Trophoblast cell (in vitro differentiated cells and primary cell): ENCODE results near the gene PIK3R1.

Experiments used
- DNase-seq, 2 donors: peaks; one replicate each; pipeline ENCODE4 v3.0.0-alpha.2; 2016
- H2AFZ ChIP-seq: 2 replicates; pipeline ENCODE4 v1.6.1; 2013; ENCODE audit warnings: low read length, moderate library complexity, mild to moderate bottlenecking; ENCODE audit not compliant: insufficient read depth, poor library complexity
- H2AK5ac ChIP-seq: 2 replicates; pipeline ENCODE4 v1.6.1; 2013; ENCODE audit warnings: mild to moderate bottlenecking, low read length
- H2BK120ac ChIP-seq: 2 replicates; pipeline ENCODE4 v1.6.1; 2013; ENCODE audit warnings: low read length, mild to moderate bottlenecking, moderate library complexity; ENCODE audit not compliant: insufficient read depth, poor library complexity
- H2BK12ac ChIP-seq: 2 replicates; pipeline ENCODE4 v1.6.1; 2013; ENCODE audit warnings: mild to moderate bottlenecking, low read length, moderate library complexity
- H2BK5ac ChIP-seq: 2 replicates; pipeline ENCODE4 v1.6.1; 2013; ENCODE audit warnings: low read length, low read depth, moderate library complexity, mild to moderate bottlenecking; ENCODE audit not compliant: poor library complexity
- H3K14ac ChIP-seq: 2 replicates; pipeline ENCODE4 v1.6.1; 2013; ENCODE audit warnings: mild to moderate bottlenecking, low read length
- H3K18ac ChIP-seq: 2 replicates; pipeline ENCODE4 v1.6.1; 2013; ENCODE audit warnings: mild to moderate bottlenecking, low read length
- H3K23ac ChIP-seq: 2 replicates; pipeline ENCODE4 v1.6.1; 2013; ENCODE audit warnings: low read length
- H3K27ac ChIP-seq: 2 replicates; pipeline ENCODE4 v1.5.1; 2013; ENCODE audit warnings: low read depth, mild to moderate bottlenecking, inconsistent platforms, low read length, moderate library complexity
- H3K27me3 ChIP-seq: 2 replicates; pipeline ENCODE4 v1.6.1; 2013; ENCODE audit warnings: inconsistent platforms, mild to moderate bottlenecking, low read length, moderate library complexity; ENCODE audit not compliant: insufficient read depth
- H3K36me3 ChIP-seq, 2 experiments: 1 replicate in 1 of 2; 2 replicates in 1 of 2; pipeline ENCODE4 v1.6.1; 2013; ENCODE audit warnings: low read length in 2 of 2, mild to moderate bottlenecking in 2 of 2, moderate library complexity in 1 of 2; ENCODE audit not compliant: insufficient read depth in 2 of 2, control insufficient read depth in 1 of 2
- H3K4ac ChIP-seq: 2 replicates; pipeline ENCODE4 v1.6.1; 2013; ENCODE audit warnings: low read depth, mild to moderate bottlenecking, low read length, moderate library complexity
- H3K4me1 ChIP-seq, 2 experiments: 1 replicate in 1 of 2; 2 replicates in 1 of 2; pipeline ENCODE4 v1.6.1; 2013; ENCODE audit warnings: low read length in 2 of 2, mild to moderate bottlenecking in 2 of 2, moderate library complexity in 1 of 2; ENCODE audit not compliant: insufficient read depth in 2 of 2, control insufficient read depth in 1 of 2
- H3K4me2 ChIP-seq: 2 replicates; pipeline ENCODE4 v1.6.1; 2013; ENCODE audit warnings: inconsistent platforms, mild to moderate bottlenecking, low read length, moderate library complexity
- H3K4me3 ChIP-seq: 2 replicates; pipeline ENCODE4 v1.5.1; 2013; ENCODE audit warnings: mild to moderate bottlenecking, low read depth, low read length, inconsistent platforms
- H3K79me1 ChIP-seq: one replicate; pipeline ENCODE4 v1.6.1; 2013; ENCODE audit warnings: low read length
- H3K79me2 ChIP-seq: 2 replicates; pipeline ENCODE4 v1.6.1; 2013; ENCODE audit warnings: low read length, mild to moderate bottlenecking; ENCODE audit not compliant: control insufficient read depth, insufficient read depth, poor library complexity
- H3K9ac ChIP-seq: 2 replicates; pipeline ENCODE4 v1.6.1; 2013; ENCODE audit warnings: mild to moderate bottlenecking, low read length
- H3K9me3 ChIP-seq: 2 replicates; pipeline ENCODE4 v1.6.1; 2013; ENCODE audit warnings: low read depth, mild to moderate bottlenecking, control low read depth, inconsistent platforms, low read length; ENCODE audit not compliant: insufficient read depth
- H4K12ac ChIP-seq: 2 replicates; pipeline ENCODE4 v1.6.1; 2013; ENCODE audit warnings: low read depth, mild to moderate bottlenecking, low read length, moderate library complexity
- H4K8ac ChIP-seq: 2 replicates; pipeline ENCODE4 v1.6.1; 2013; ENCODE audit warnings: low read depth, mild to moderate bottlenecking, low read length, moderate library complexity
- H4K91ac ChIP-seq: one replicate; pipeline ENCODE4 v1.6.1; 2013; ENCODE audit warnings: low read depth, mild to moderate bottlenecking, low read length, moderate library complexity
- WGBS: extraction: QIAGEN DNeasy Blood & Tissue Kit; methylation state at CpG from one replicate; pipeline ENCODE4 v1.1.7; 2013; ENCODE audit warnings: missing lambda C conversion rate; ENCODE audit not compliant: insufficient read length, insufficient coverage; ENCODE audit errors: extremely low coverage; 5-methylcytosine and 5-hydroxymethylcytosine counted together

The PIK3R1 gene

GRCh38 chr5:68297656-68298055, 82.1 kb downstream of the PIK3R1 start:
- Histone ChIP-seq H2BK120ac (no peak overlapping the region), H3K79me1 (no peaks in the 10 kb centered on the region), H2BK5ac (no peak overlapping the region), H3K27me3 (no peaks in the 10 kb centered on the region), H3K4ac (no peak overlapping the region), H3K4me2 (no peak overlapping the region), H3K9me3 (no peaks in the 10 kb centered on the region), H3K4me3 (no peak overlapping the region), H2BK12ac (no peak overlapping the region), H2AK5ac (no peak overlapping the region), H3K4me1 (peaks cover 0 to under 1% of the 10 kb centered on the region in 2 experiments), H4K91ac (no peak overlapping the region), H4K8ac (no peak overlapping the region), H2AFZ (no peak overlapping the region), H3K14ac (no peak overlapping the region), H3K36me3 (peaks cover 12 to 31% of the 10 kb centered on the region in 2 experiments), H4K12ac (no peak overlapping the region), H3K27ac (no peak overlapping the region), H3K79me2 (no peaks in the 10 kb centered on the region), H3K9ac (no peak overlapping the region), H3K18ac (no peak overlapping the region), H3K23ac (no peak overlapping the region)
- no peak for DNase-seq
- no CpG with 5 or more reads among the region's 4 CpGs for WGBS

GRCh38 chr5:68298479-68298878, 82.9 kb downstream of the PIK3R1 start:
- H3K4me1 ChIP-seq, result peaks cover 0 to 4% of the 10 kb centered on the region in 2 experiments
- peaks cover 12 to 31% of the 10 kb centered on the region in 2 experiments for H3K36me3 ChIP-seq
- H3K4me2 ChIP-seq, result no peak overlapping the region
- no peak overlapping the region for H4K8ac ChIP-seq
- no peak for DNase-seq
- H2BK12ac ChIP-seq, result no peak overlapping the region
- no peaks in the 10 kb centered on the region for H3K79me2 ChIP-seq
- H3K9ac ChIP-seq, result no peak overlapping the region
- H3K18ac ChIP-seq, result no peak overlapping the region
- H3K27me3 ChIP-seq, result no peaks in the 10 kb centered on the region
- no peak overlapping the region for H3K23ac ChIP-seq
- no peaks in the 10 kb centered on the region for H3K79me1 ChIP-seq
- H3K9me3 ChIP-seq, result no peaks in the 10 kb centered on the region
- no peak overlapping the region for H3K4ac ChIP-seq
- H3K14ac ChIP-seq, result no peak overlapping the region
- H2BK5ac ChIP-seq, result no peak overlapping the region
- H3K27ac ChIP-seq, result no peak overlapping the region
- no peak overlapping the region for H4K91ac ChIP-seq
- no peak overlapping the region for H3K4me3 ChIP-seq
- H4K12ac ChIP-seq, result no peak overlapping the region
- no peak overlapping the region for H2BK120ac ChIP-seq
- no CpG with 5 or more reads among the region's 2 CpGs for WGBS
- no peak overlapping the region for H2AFZ ChIP-seq
- H2AK5ac ChIP-seq, result no peak overlapping the region

DNA sequence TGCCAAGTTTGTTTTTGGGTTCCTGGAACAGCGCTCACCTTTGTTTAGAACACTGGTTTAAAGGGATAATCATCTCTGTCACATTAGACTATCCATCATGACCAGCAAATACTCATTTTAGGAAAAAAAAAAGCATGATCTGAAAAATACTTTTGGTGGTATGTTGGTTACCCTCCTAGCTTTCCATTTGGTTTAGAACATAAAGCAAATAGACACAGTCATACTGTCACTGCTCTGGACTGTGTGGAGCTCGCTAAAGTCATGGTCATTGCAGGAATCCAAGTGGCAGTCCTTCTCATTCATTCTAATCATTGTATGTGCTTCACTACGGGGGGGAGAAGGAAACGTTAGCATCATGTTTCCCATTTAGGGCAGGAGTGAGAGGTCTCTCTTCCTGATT, 83.5 kb downstream of the PIK3R1 start:
- H2AFZ ChIP-seq, result no peak overlapping the region
- no CpG with 5 or more reads among the region's 4 CpGs for WGBS
- no peak for DNase-seq

GRCh38 chr5:68299575-68299974, 84.0 kb downstream of the PIK3R1 start:
- H3K23ac ChIP-seq, result no peak overlapping the region
- no peak overlapping the region for H2AFZ ChIP-seq
- no peak overlapping the region for H3K18ac ChIP-seq
- H2BK5ac ChIP-seq, result no peak overlapping the region
- H3K4me2 ChIP-seq, result no peak overlapping the region
- H3K27me3 ChIP-seq, result no peaks in the 10 kb centered on the region
- peaks cover 0 to 4% of the 10 kb centered on the region in 2 experiments for H3K4me1 ChIP-seq
- DNase-seq, result no peak
- H3K27ac ChIP-seq, result no peak overlapping the region
- H2AK5ac ChIP-seq, result no peak overlapping the region
- no peak overlapping the region for H2BK12ac ChIP-seq
- H4K91ac ChIP-seq, result no peak overlapping the region
- WGBS, result no CpG with 5 or more reads among the region's 3 CpGs
- no peaks in the 10 kb centered on the region for H3K79me2 ChIP-seq
- H3K36me3 ChIP-seq, result peaks cover 12 to 31% of the 10 kb centered on the region in 2 experiments
- H4K8ac ChIP-seq, result no peak overlapping the region
- no peaks in the 10 kb centered on the region for H3K9me3 ChIP-seq
- no peak overlapping the region for H3K4ac ChIP-seq
- H3K9ac ChIP-seq, result no peak overlapping the region
- no peak overlapping the region for H3K4me3 ChIP-seq
- H3K79me1 ChIP-seq, result no peaks in the 10 kb centered on the region
- H3K14ac ChIP-seq, result no peak overlapping the region
- no peak overlapping the region for H2BK120ac ChIP-seq
- H4K12ac ChIP-seq, result no peak overlapping the region

More for the DNA sequence above, 83.5 kb downstream of the PIK3R1 start:
- H3K4me2 ChIP-seq, result no peak overlapping the region
- no peaks in the 10 kb centered on the region for H3K79me1 ChIP-seq
- H2AK5ac ChIP-seq, result no peak overlapping the region
- no peak overlapping the region for H3K9ac ChIP-seq
- no peak overlapping the region for H3K4ac ChIP-seq
- no peak overlapping the region for H4K12ac ChIP-seq
- no peak overlapping the region for H3K4me3 ChIP-seq
- H3K4me1 ChIP-seq, result peaks cover 0 to 4% of the 10 kb centered on the region in 2 experiments
- no peak overlapping the region for H3K23ac ChIP-seq
- H3K27ac ChIP-seq, result no peak overlapping the region
- H2BK5ac ChIP-seq, result no peak overlapping the region
- peaks cover 12 to 31% of the 10 kb centered on the region in 2 experiments for H3K36me3 ChIP-seq
- no peak overlapping the region for H2BK120ac ChIP-seq
- H3K18ac ChIP-seq, result no peak overlapping the region
- no peaks in the 10 kb centered on the region for H3K9me3 ChIP-seq
- no peak overlapping the region for H2BK12ac ChIP-seq
- H3K79me2 ChIP-seq, result no peaks in the 10 kb centered on the region
- no peak overlapping the region for H3K14ac ChIP-seq
- H4K8ac ChIP-seq, result no peak overlapping the region
- H4K91ac ChIP-seq, result no peak overlapping the region
- H3K27me3 ChIP-seq, result no peaks in the 10 kb centered on the region
